ENCODE measurements around the gene NRBP1. TPM values are rescaled to one million over a fixed set of nuclear protein-coding genes. Genes with fewer than 3 reads are reported as not detected.
A peak's percentile ranks its signal among the peaks of the same experiment; 100 is the strongest.

NRBP1 gene
- total RNA-seq, 1 donor from 2014 or later, result 96.7 TPM

DNA sequence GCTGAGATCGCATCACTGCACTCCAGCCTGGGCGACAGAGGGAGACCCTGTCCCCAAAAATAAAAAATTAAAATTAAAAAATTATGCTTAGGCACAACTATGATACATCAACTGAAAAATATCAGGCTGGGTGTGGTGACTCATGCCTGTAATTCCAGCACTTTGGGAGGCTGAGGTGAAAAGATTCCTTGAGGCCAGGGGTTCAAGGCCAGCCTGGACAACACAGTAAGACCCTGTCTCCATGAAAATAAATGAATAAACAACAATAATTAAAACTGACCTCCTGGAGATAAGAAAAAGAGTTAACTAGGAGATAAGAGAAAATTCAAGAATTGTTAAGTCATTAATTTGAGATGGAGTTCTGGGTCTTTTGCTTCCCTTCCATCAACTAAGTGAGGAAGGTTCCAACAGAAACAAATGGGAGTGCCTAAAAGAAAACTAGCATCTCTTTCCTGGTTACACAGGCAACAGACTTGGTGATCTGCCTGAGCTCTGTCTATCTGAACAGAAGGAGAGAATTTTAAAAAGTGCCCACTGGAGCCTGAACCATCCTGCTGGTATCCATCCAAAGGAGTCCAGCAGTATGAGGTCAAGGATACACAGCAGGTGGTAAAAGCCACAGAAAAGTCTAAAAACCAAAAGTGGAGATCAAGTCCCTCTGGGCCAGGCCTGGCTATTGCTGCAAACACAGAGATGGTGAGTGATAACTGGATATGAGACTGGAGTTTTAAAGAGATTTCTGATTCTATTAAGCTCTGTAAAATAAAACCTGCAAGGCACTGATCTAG is 27.9 kb upstream of the NRBP1 start:
- H3K27me3 Mint-ChIP-seq, result no peaks in the 10 kb centered on the region
- H3K9me3 Mint-ChIP-seq, result no peaks in the 10 kb centered on the region
- peaks cover 8% of the 10 kb centered on the region for H3K36me3 Mint-ChIP-seq
- TF ChIP-seq, protein P1, sequence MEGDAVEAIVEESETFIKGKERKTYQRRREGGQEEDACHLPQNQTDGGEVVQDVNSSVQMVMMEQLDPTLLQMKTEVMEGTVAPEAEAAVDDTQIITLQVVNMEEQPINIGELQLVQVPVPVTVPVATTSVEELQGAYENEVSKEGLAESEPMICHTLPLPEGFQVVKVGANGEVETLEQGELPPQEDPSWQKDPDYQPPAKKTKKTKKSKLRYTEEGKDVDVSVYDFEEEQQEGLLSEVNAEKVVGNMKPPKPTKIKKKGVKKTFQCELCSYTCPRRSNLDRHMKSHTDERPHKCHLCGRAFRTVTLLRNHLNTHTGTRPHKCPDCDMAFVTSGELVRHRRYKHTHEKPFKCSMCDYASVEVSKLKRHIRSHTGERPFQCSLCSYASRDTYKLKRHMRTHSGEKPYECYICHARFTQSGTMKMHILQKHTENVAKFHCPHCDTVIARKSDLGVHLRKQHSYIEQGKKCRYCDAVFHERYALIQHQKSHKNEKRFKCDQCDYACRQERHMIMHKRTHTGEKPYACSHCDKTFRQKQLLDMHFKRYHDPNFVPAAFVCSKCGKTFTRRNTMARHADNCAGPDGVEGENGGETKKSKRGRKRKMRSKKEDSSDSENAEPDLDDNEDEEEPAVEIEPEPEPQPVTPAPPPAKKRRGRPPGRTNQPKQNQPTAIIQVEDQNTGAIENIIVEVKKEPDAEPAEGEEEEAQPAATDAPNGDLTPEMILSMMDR (conservative IDR thresholded peaks at IDR 0.05), result no peak
- peaks cover 4% of the 10 kb centered on the region for H3K4me1 Mint-ChIP-seq (ENCODE audit: unreplicated experiment)
- no peak overlapping the region for H3K4me3 Mint-ChIP-seq
- no peak overlapping the region for H3K27ac Mint-ChIP-seq
- DNase-seq (ENCODE audit: extremely low spot score, unreplicated experiment), result no peak

- no peak for DNase-seq (ENCODE audit: extremely low spot score, unreplicated experiment)
- H3K27me3 Mint-ChIP-seq, result no peaks in the 10 kb centered on the region
Measured at GRCh38 chr2:27407798-27408491, 20.5 kb upstream of the NRBP1 start.

GRCh38 chr2:27408601-27409320 is 19.7 kb upstream of the NRBP1 start:
- H3K36me3 Mint-ChIP-seq, result peaks cover 4% of the 10 kb centered on the region
- H3K4me1 Mint-ChIP-seq (ENCODE audit: unreplicated experiment), result peaks cover 20% of the 10 kb centered on the region
- H3K4me3 Mint-ChIP-seq, result peak overlapping the region; percentile 91
- no peaks in the 10 kb centered on the region for H3K9me3 Mint-ChIP-seq
- DNase-seq (ENCODE audit: extremely low spot score, unreplicated experiment), result no peak
- TF ChIP-seq, protein P1 (conservative IDR thresholded peaks at IDR 0.05), result no peak
- H3K27ac Mint-ChIP-seq, result peak overlapping the region; percentile 92
- H3K27me3 Mint-ChIP-seq, result no peaks in the 10 kb centered on the region

More at GRCh38 chr2:27407798-27408491, 20.5 kb upstream of the NRBP1 start:
- H3K4me3 Mint-ChIP-seq, result peak overlapping the region; percentile 91
- TF ChIP-seq, protein P1 (conservative IDR thresholded peaks at IDR 0.05), result peak; percentile 79
- peaks cover 20% of the 10 kb centered on the region for H3K4me1 Mint-ChIP-seq (ENCODE audit: unreplicated experiment)
- peak overlapping the region; percentile 92 for H3K27ac Mint-ChIP-seq
- H3K9me3 Mint-ChIP-seq, result no peaks in the 10 kb centered on the region
- H3K36me3 Mint-ChIP-seq, result peaks cover 4% of the 10 kb centered on the region

DNA sequence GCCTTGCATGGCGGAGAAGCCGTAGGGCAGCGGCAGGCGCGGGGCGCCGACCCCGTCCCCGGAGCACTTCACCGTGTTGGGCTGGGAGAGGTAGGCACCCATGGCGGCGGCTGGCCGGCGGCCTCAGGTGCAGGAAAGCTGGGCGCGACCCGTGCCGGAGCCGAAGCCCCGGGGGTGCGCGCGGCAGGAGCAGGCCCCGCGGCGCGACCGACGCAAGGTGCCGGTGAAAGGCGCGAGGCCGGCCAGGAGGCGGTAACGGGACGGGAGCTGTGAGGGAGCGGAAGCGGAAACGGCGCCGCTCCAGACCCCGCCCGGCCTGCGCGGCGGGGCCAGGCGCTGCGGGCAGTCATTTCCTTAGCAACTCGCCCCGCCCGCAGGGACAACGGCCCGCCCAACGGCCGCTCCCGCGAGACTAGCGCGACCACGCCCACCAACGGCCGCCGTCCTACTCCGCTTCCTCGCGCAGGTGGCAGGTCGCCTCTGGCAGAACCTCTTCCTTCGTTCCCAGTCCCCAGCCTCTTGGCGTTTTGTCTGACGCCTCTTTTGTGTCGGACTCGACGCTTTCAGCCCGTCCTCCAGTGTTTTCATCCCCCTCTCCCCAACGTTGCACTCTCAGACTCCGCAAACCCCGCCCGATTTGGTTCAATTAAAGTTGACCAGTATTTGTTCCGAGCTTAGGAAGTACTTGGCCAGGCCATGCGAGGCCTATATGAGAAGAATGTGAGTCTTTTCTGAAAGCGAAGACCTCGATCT is 18.9 kb upstream of the NRBP1 start, which contains the start of gene PPM1G:
TSS of gene PPM1G (minus strand) at position 271 of the 753 bp plus-strand sequence. CDS start at position 102, 169 bp downstream.
- H3K4me1 Mint-ChIP-seq (ENCODE audit: unreplicated experiment), result peaks cover 20% of the 10 kb centered on the region
- peak within 1 kb of the TSS; percentile 94 for H3K4me3 Mint-ChIP-seq
- DNase-seq (ENCODE audit: extremely low spot score, unreplicated experiment), result peak; percentile 98
- peaks cover 4% of the 10 kb centered on the region for H3K36me3 Mint-ChIP-seq
- H3K27ac Mint-ChIP-seq, result peak within 1 kb of the TSS; percentile 92
- TF ChIP-seq, protein P1 (conservative IDR thresholded peaks at IDR 0.05), result no peak
- H3K27me3 Mint-ChIP-seq, result no peaks in the 10 kb centered on the region
- no peaks in the 10 kb centered on the region for H3K9me3 Mint-ChIP-seq
